Smooth muscle cell (in vitro differentiated cells): Measurements from ENCODE around the gene GLT8D2. TPM values are rescaled to one million over a fixed set of nuclear protein-coding genes. Genes with fewer than 3 reads are reported as not detected.

Experiments
- DNase-seq: peaks from one replicate; lab custom pipeline; 2025; ENCODE audit not compliant: unreplicated experiment; lab: John Stamatoyannopoulos, UW
- H2AFZ ChIP-seq: fragments of 200-600 bp; sonication (generic); 2 replicates; pipeline ENCODE4 v1.6.0; 2016; ENCODE audit warnings: antibody characterized with exemption, low read depth, mild to moderate bottlenecking
- H3F3A ChIP-seq: fragments of 200-600 bp; sonication (generic); 2 replicates; pipeline ENCODE4 v1.6.0; 2017; ENCODE audit warnings: antibody characterized with exemption, low read depth
- H3K27ac ChIP-seq: fragments of 200-600 bp; sonication (generic); 2 replicates; pipeline ENCODE4 v1.5.1; 2016; ENCODE audit warnings: low read depth, mild to moderate bottlenecking
- H3K27me3 ChIP-seq: fragments of 200-600 bp; sonication (generic); 2 replicates; pipeline ENCODE4 v1.6.1; 2016; ENCODE audit warnings: low read depth, mild to moderate bottlenecking
- H3K36me3 ChIP-seq: fragments of 200-600 bp; sonication (generic); 2 replicates; pipeline ENCODE4 v1.5.1; 2016; ENCODE audit warnings: low read depth
- H3K4me1 ChIP-seq: fragments of 200-600 bp; sonication (generic); 2 replicates; pipeline ENCODE4 v1.5.1; 2016; ENCODE audit warnings: low read depth
- H3K4me2 ChIP-seq: fragments of 200-600 bp; sonication (generic); 2 replicates; pipeline ENCODE4 v1.6.0; 2016; ENCODE audit warnings: mild to moderate bottlenecking
- H3K4me3 ChIP-seq: fragments of 200-600 bp; sonication (generic); 2 replicates; pipeline ENCODE4 v1.5.1; 2016; ENCODE audit warnings: mild to moderate bottlenecking
- H3K79me2 ChIP-seq: fragments of 200-600 bp; sonication (generic); 2 replicates; pipeline ENCODE4 v1.6.0; 2016; ENCODE audit warnings: low read depth, mild to moderate bottlenecking
- H3K9ac ChIP-seq: fragments of 200-600 bp; sonication (generic); 2 replicates; pipeline ENCODE4 v1.6.0; 2016; ENCODE audit warnings: low read depth
- H3K9me3 ChIP-seq: fragments of 200-600 bp; sonication (generic); replicated peaks from 2 replicates; pipeline ENCODE4 v1.5.1; 2016; ENCODE audit warnings: low read depth
- H4K20me1 ChIP-seq: fragments of 200-600 bp; sonication (generic); 2 replicates; pipeline ENCODE4 v1.6.0; 2016; ENCODE audit warnings: low read depth
- CTCF ChIP-seq: fragments of 200-600 bp; sonication (generic); IDR thresholded peaks from 2 replicates; pipeline ENCODE4 v1.5.1; 2017; ENCODE audit warnings: borderline replicate concordance, mild to moderate bottlenecking, antibody characterized with exemption; ENCODE audit not compliant: insufficient read depth, poor library complexity, severe bottlenecking
- WGBS: methylation state at CpG from one replicate; pipeline ENCODE4 v1.1.7; 2016; ENCODE audit warnings: low lambda C conversion rate; 5-methylcytosine and 5-hydroxymethylcytosine counted together
- polyA plus RNA-seq: library from polyadenylated mRNA; unstranded; fragments of >200 nt; fragmentation: Nextera tagmentation; extraction: Ambion mirVana; gene quantifications from 2 replicates; pipeline ENCODE4 v1.2.1, GENCODE V29; 2016
- total RNA-seq: library from RNA; depleted of rRNA; stranded (reverse); fragments of >200 nt; gene quantifications from 2 replicates; pipeline ENCODE4 v1.2.3, GENCODE V29; 2014

Gene GLT8D2
- total and polyA plus RNA-seq, 2 experiments from 2014 or later: 43.0 to 47.7 TPM

- Histone ChIP-seq H3K27me3 (peaks cover 4% of the 10 kb centered on the region), H3K36me3 (no peaks in the 10 kb centered on the region), H3K79me2 (no peaks in the 10 kb centered on the region), H3K4me1 (no peaks in the 10 kb centered on the region), H3K4me3 (no peak overlapping the region), H2AFZ (no peak overlapping the region), H3K27ac (no peak overlapping the region), H4K20me1 (no peaks in the 10 kb centered on the region), H3K9ac (no peak overlapping the region), H3K4me2 (no peak overlapping the region), H3F3A (no peaks in the 10 kb centered on the region), H3K9me3 (no peaks in the 10 kb centered on the region)
- TF ChIP-seq CTCF: no peak
- DNase-seq: no peak
- 96% methylated on average over 3 of the region's 3 CpGs for WGBS
Observed at GRCh38 chr12:104002686-104003085, 47.3 kb downstream of the GLT8D2 start.

- H3K4me3 ChIP-seq: no peak overlapping the region
- no peaks in the 10 kb centered on the region for H3K79me2 ChIP-seq
- 78% methylated on average over 3 of the region's 3 CpGs for WGBS
- no peaks in the 10 kb centered on the region for H3K36me3 ChIP-seq
- peaks cover 4% of the 10 kb centered on the region for H3K27me3 ChIP-seq
- no peaks in the 10 kb centered on the region for H4K20me1 ChIP-seq
- H2AFZ ChIP-seq: no peak overlapping the region
- no peak overlapping the region for H3K4me2 ChIP-seq
- no peaks in the 10 kb centered on the region for H3K9me3 ChIP-seq
- TF ChIP-seq CTCF: no peak
- H3F3A ChIP-seq: no peaks in the 10 kb centered on the region
- no peak overlapping the region for H3K27ac ChIP-seq
- no peaks in the 10 kb centered on the region for H3K4me1 ChIP-seq
- no peak for DNase-seq
- H3K9ac ChIP-seq: no peak overlapping the region
Observed at GRCh38 chr12:104000807-104001434, 49.1 kb downstream of the GLT8D2 start.

GRCh38 chr12:103998976-103999375 is 51.0 kb downstream of the GLT8D2 start:
- H4K20me1 ChIP-seq: no peaks in the 10 kb centered on the region
- no peak for DNase-seq

More at GRCh38 chr12:103998976-103999375, 51.0 kb downstream of the GLT8D2 start:
- H3K27ac ChIP-seq: no peak overlapping the region
- H3K79me2 ChIP-seq: no peaks in the 10 kb centered on the region
- H3K36me3 ChIP-seq: no peaks in the 10 kb centered on the region
- no peak overlapping the region for H3K9ac ChIP-seq
- no peak overlapping the region for H3K4me2 ChIP-seq
- H2AFZ ChIP-seq: no peak overlapping the region
- WGBS: 92% methylated on average over 5 of the region's 5 CpGs
- H3K4me3 ChIP-seq: no peak overlapping the region
- no peaks in the 10 kb centered on the region for H3F3A ChIP-seq
- H3K9me3 ChIP-seq: no peaks in the 10 kb centered on the region
- peaks cover 4% of the 10 kb centered on the region for H3K27me3 ChIP-seq
- H3K4me1 ChIP-seq: no peaks in the 10 kb centered on the region
- TF ChIP-seq CTCF: no peak
